ENCODE measurements around the gene PLEKHG3.

Gene PLEKHG3

DNA sequence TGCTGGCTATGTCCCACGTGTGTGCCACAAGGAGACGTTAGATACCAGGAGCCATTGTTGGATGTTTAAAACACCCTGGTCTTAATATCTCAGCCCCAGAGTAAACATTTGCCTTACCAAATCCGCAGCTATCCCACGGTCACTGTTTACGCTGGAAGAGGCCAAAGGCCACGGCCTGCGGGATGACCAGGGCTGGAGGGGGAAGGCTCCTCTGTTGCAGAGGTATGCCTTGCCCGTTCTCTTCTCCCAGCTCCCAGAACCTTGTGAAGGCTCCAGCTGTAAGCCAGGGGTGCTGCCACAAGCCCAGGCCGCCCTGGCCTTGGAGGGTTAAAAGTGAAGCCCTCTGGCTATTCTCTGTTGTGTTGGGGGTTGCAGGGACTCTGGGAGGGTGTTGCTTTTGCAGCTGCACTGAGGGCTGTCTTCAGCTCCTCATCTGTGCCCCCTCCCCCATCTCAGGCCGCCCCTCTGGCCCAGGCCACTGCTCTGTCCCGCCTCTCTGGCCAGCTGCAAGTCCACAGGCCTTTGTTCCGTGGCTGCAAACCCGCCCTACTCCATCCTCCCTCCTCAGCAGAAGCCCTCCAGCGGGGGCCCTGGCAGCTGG is 2.5 kb downstream of the PLEKHG3 start:
- H3K4me3 ChIP-seq (ENCODE audit: low read depth, low read length) = no peak overlapping the region
- no peak for DNase-seq (ENCODE audit: low read depth)

DNA sequence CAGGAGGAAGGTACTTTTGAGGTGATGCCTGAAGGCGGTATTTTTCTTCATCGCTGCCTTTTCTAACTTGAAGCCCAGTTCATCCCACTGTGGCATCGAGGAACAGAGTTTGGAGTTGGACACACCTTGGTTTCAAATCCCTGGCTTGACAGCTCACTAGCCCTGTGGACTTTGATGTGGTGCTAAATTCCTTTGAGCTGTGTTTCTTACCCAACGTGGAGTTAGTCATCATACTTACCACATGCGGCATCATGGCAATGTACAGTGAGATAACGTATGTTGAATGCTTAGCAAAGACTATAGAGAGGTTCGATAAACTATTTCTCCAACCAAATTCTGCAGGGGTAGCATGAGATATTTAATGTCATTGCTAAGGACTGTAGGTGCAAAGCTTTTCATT is 3.4 kb downstream of the PLEKHG3 start:
- TF ChIP-seq, protein P1, sequence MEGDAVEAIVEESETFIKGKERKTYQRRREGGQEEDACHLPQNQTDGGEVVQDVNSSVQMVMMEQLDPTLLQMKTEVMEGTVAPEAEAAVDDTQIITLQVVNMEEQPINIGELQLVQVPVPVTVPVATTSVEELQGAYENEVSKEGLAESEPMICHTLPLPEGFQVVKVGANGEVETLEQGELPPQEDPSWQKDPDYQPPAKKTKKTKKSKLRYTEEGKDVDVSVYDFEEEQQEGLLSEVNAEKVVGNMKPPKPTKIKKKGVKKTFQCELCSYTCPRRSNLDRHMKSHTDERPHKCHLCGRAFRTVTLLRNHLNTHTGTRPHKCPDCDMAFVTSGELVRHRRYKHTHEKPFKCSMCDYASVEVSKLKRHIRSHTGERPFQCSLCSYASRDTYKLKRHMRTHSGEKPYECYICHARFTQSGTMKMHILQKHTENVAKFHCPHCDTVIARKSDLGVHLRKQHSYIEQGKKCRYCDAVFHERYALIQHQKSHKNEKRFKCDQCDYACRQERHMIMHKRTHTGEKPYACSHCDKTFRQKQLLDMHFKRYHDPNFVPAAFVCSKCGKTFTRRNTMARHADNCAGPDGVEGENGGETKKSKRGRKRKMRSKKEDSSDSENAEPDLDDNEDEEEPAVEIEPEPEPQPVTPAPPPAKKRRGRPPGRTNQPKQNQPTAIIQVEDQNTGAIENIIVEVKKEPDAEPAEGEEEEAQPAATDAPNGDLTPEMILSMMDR (IDR thresholded peaks at IDR 0.05; ENCODE audit: low read depth, low read length, missing control alignments) = no peak
- H3K4me3 ChIP-seq (ENCODE audit: low read depth, low read length) = no peak overlapping the region
- DNase-seq (ENCODE audit: low read depth) = no peak

More for the DNA sequence above, 2.5 kb downstream of the PLEKHG3 start:
- TF ChIP-seq, protein P1 (IDR thresholded peaks at IDR 0.05; ENCODE audit: low read depth, low read length, missing control alignments) = no peak

DNA sequence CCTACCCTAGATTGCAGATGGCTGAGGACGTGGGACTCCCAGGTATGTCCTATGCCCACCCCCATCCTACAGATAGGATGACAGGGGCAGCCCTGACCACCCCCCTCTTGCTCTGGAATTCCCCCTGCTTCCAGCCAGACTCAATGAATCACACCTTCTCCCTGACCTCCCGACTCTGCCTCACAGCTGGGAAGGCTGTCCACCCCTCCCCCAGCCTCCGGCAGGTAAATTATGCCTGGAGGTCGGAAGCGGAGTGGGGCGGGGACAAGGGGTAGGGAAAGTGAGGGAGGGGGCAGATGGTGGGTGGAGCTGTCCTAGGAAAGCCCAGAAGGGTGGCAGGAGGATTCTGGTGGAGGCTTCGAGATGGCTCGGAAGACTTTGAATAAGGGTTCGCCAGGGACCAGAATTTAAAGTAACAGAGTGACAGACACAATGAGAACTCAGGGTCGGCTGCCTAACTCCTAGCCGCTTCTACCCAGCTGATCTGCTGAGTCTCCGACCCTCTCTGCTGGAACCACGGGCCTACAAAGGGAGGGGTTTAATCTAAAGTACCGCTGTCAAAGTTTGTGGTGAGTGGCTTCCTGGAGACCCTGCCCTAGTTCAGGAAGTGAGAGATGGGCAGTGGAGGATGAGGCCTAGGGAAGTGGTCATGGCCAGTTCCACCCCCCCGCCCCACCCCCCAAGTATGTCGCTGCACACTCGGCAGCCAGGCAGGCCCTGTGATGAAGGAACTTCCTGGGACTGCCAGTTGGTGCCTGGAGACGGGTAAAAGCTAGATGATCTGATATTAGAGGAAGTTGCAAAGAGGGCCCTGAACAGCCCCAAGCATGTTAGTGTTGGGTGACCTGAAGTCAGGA is 4.2 kb downstream of the PLEKHG3 start:
- no peak overlapping the region for H3K4me3 ChIP-seq (ENCODE audit: low read depth, low read length)
- TF ChIP-seq, protein P1 (IDR thresholded peaks at IDR 0.05; ENCODE audit: low read depth, low read length, missing control alignments) = no peak
- DNase-seq (ENCODE audit: low read depth) = no peak

DNA sequence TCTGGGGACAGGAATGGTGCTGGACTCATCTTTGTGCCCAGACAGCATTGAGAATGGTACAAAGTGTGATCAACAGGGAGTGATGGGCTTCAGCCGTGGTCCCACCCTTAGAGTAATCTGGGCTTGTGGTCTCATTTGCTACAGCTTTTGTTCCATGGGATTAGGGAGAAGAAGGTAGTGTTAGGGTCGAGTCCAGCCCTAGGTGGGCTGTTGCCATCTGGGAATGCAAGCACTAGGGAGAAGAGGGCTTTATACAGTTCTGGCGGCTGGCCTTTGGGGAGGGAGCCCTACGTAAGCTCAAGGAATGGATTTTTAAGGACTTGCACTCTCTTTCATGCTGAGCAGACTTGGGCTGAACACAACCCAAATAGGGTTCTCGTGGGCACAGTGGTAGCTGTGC is 4.9 kb downstream of the PLEKHG3 start:
- DNase-seq (ENCODE audit: low read depth) = no peak
- H3K4me3 ChIP-seq (ENCODE audit: low read depth, low read length) = no peak overlapping the region

DNA sequence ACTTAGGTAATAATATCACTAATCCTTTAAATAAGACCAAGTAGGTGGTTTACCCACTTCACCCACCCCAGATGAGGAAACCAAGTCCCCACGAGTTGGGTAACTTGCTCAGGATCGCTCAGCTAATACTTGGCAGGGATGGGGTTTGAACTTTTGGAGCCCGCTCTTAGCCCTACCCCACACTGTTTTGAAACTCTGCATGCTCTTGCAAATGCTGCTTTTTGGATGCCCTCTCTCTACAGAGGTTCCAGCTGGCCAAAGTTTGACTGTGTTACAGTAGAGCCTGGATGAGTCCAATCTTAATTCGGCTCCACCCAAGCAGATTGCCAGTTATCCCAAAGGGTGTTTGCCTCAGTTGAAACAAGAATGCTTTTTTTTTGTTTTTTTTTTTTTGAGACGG is 6.8 kb downstream of the PLEKHG3 start:
- TF ChIP-seq, protein P1 (IDR thresholded peaks at IDR 0.05; ENCODE audit: low read depth, low read length, missing control alignments) = no peak
- no peak overlapping the region for H3K4me3 ChIP-seq (ENCODE audit: low read depth, low read length)
- no peak for DNase-seq (ENCODE audit: low read depth)

More for the DNA sequence above, 4.9 kb downstream of the PLEKHG3 start:
- TF ChIP-seq, protein P1 (IDR thresholded peaks at IDR 0.05; ENCODE audit: low read depth, low read length, missing control alignments) = no peak

DNA sequence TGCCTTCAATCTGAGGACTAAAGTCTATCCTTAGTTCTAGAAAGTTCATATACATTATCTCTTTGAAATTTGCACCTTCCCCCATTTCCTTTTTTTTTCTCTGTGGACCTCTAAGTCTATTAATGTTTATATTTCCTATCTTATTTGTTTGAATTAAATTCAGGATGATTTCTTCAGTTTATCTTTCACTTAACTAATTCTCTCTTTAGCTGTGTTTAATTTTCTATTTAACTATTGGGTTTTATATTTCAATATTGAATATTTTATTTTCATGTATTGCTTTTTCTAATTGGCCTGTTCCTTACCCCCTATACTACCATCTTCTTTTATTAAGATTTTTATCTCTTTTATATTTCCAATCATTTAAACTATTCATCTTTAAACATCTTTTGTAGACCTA is 9.5 kb downstream of the PLEKHG3 start:
- TF ChIP-seq, protein P1 (IDR thresholded peaks at IDR 0.05; ENCODE audit: low read depth, low read length, missing control alignments) = no peak
- no peak overlapping the region for H3K4me3 ChIP-seq (ENCODE audit: low read depth, low read length)
- DNase-seq (ENCODE audit: low read depth) = no peak

Data from GM12864 (cell line).